ENCODE measurements around the gene C1orf198.

C1orf198 gene

GRCh38 chr1:230896779-230897178 is 28.5 kb upstream of the C1orf198 start:
- Histone ChIP-seq H3K79me2 (ENCODE audit: control insufficient read depth, low read length) (no peaks in the 10 kb centered on the region), H3K4me1 (ENCODE audit: control insufficient read depth, low read length) (peaks cover 5% of the 10 kb centered on the region), H3K27ac (ENCODE audit: low read depth, low read length) (no peak overlapping the region), H4K20me1 (ENCODE audit: control insufficient read depth, insufficient read depth, low read depth, low read length) (no peaks in the 10 kb centered on the region), H3K9me3 (ENCODE audit: control insufficient read depth, insufficient read depth, low read length) (no peaks in the 10 kb centered on the region), H3K9me2 (replicated peaks; ENCODE audit: control insufficient read depth, low read length) (no peaks in the 10 kb centered on the region), H3K4me3 (ENCODE audit: low read length) (no peak overlapping the region), H3K4me2 (ENCODE audit: low read length) (no peak overlapping the region), H3K27me3 (ENCODE audit: control insufficient read depth, low read length) (peaks cover 19% of the 10 kb centered on the region), H3K36me3 (ENCODE audit: control insufficient read depth, low read length) (no peaks in the 10 kb centered on the region), H3F3A (ENCODE audit: control insufficient read depth, insufficient read depth) (no peaks in the 10 kb centered on the region)
- TF ChIP-seq EZH2phosphoT487 (IDR thresholded peaks at IDR 0.05; ENCODE audit: borderline replicate concordance, low read length) (no peak), CTCF (IDR thresholded peaks at IDR 0.05; ENCODE audit: low read depth, low read length, poor library complexity, severe bottlenecking) (no peak)

GRCh38 chr1:230895452-230895851 is 27.1 kb upstream of the C1orf198 start:
- H3K9me2 ChIP-seq (replicated peaks; ENCODE audit: control insufficient read depth, low read length): no peaks in the 10 kb centered on the region
- H3K4me1 ChIP-seq (ENCODE audit: control insufficient read depth, low read length): peaks cover 7% of the 10 kb centered on the region
- no peaks in the 10 kb centered on the region for H3K36me3 ChIP-seq (ENCODE audit: control insufficient read depth, low read length)
- H3K4me2 ChIP-seq (ENCODE audit: low read length): no peak overlapping the region
- H3K27me3 ChIP-seq (ENCODE audit: control insufficient read depth, low read length): peaks cover 25% of the 10 kb centered on the region
- H3F3A ChIP-seq (ENCODE audit: control insufficient read depth, insufficient read depth): no peaks in the 10 kb centered on the region
- H4K20me1 ChIP-seq (ENCODE audit: control insufficient read depth, insufficient read depth, low read depth, low read length): no peaks in the 10 kb centered on the region
- H3K79me2 ChIP-seq (ENCODE audit: control insufficient read depth, low read length): no peaks in the 10 kb centered on the region
- no peak overlapping the region for H3K27ac ChIP-seq (ENCODE audit: low read depth, low read length)
- H3K9me3 ChIP-seq (ENCODE audit: control insufficient read depth, insufficient read depth, low read length): no peaks in the 10 kb centered on the region
- TF ChIP-seq CTCF (IDR thresholded peaks at IDR 0.05; ENCODE audit: low read depth, low read length, poor library complexity, severe bottlenecking): no peak
- H3K4me3 ChIP-seq (ENCODE audit: low read length): no peak overlapping the region

GRCh38 chr1:230894664-230895063 is 26.3 kb upstream of the C1orf198 start:
- Histone ChIP-seq H3K27me3 (ENCODE audit: control insufficient read depth, low read length) (peaks cover 25% of the 10 kb centered on the region), H3K9me2 (replicated peaks; ENCODE audit: control insufficient read depth, low read length) (no peaks in the 10 kb centered on the region), H3K27ac (ENCODE audit: low read depth, low read length) (no peak overlapping the region), H3K4me2 (ENCODE audit: low read length) (no peak overlapping the region), H3K9me3 (ENCODE audit: control insufficient read depth, insufficient read depth, low read length) (no peaks in the 10 kb centered on the region), H3K4me3 (ENCODE audit: low read length) (no peak overlapping the region), H4K20me1 (ENCODE audit: control insufficient read depth, insufficient read depth, low read depth, low read length) (no peaks in the 10 kb centered on the region), H3F3A (ENCODE audit: control insufficient read depth, insufficient read depth) (no peaks in the 10 kb centered on the region), H3K4me1 (ENCODE audit: control insufficient read depth, low read length) (peaks cover 7% of the 10 kb centered on the region), H3K36me3 (ENCODE audit: control insufficient read depth, low read length) (no peaks in the 10 kb centered on the region), H3K79me2 (ENCODE audit: control insufficient read depth, low read length) (no peaks in the 10 kb centered on the region)
- TF ChIP-seq EZH2phosphoT487 (IDR thresholded peaks at IDR 0.05; ENCODE audit: borderline replicate concordance, low read length): no peak
- TF ChIP-seq CTCF (IDR thresholded peaks at IDR 0.05; ENCODE audit: low read depth, low read length, poor library complexity, severe bottlenecking): no peak

GRCh38 chr1:230894032-230894431 is 25.7 kb upstream of the C1orf198 start:
- H3K27ac ChIP-seq (ENCODE audit: low read depth, low read length): no peak overlapping the region
- H3K4me1 ChIP-seq (ENCODE audit: control insufficient read depth, low read length): peaks cover 7% of the 10 kb centered on the region
- no peaks in the 10 kb centered on the region for H3K79me2 ChIP-seq (ENCODE audit: control insufficient read depth, low read length)
- H3K9me2 ChIP-seq (replicated peaks; ENCODE audit: control insufficient read depth, low read length): no peaks in the 10 kb centered on the region
- no peaks in the 10 kb centered on the region for H4K20me1 ChIP-seq (ENCODE audit: control insufficient read depth, insufficient read depth, low read depth, low read length)
- H3K27me3 ChIP-seq (ENCODE audit: control insufficient read depth, low read length): peaks cover 25% of the 10 kb centered on the region
- H3K4me3 ChIP-seq (ENCODE audit: low read length): no peak overlapping the region
- no peak overlapping the region for H3K4me2 ChIP-seq (ENCODE audit: low read length)
- TF ChIP-seq CTCF (IDR thresholded peaks at IDR 0.05; ENCODE audit: low read depth, low read length, poor library complexity, severe bottlenecking): no peak
- no peak for TF ChIP-seq EZH2phosphoT487 (IDR thresholded peaks at IDR 0.05; ENCODE audit: borderline replicate concordance, low read length)
- no peaks in the 10 kb centered on the region for H3K36me3 ChIP-seq (ENCODE audit: control insufficient read depth, low read length)
- H3F3A ChIP-seq (ENCODE audit: control insufficient read depth, insufficient read depth): no peaks in the 10 kb centered on the region
- H3K9me3 ChIP-seq (ENCODE audit: control insufficient read depth, insufficient read depth, low read length): no peaks in the 10 kb centered on the region
